HG03442 (cell line): Measurements from ENCODE around the gene ADCY1.

ENCODE experiments used
- ATAC-seq: cut with Tn5 transposase; IDR thresholded peaks from one replicate; pipeline ENCODE4 v1.9.1; 2021; ENCODE audit warnings: mild to moderate bottlenecking, moderate library complexity; ENCODE audit not compliant: unreplicated experiment

The ADCY1 gene

DNA sequence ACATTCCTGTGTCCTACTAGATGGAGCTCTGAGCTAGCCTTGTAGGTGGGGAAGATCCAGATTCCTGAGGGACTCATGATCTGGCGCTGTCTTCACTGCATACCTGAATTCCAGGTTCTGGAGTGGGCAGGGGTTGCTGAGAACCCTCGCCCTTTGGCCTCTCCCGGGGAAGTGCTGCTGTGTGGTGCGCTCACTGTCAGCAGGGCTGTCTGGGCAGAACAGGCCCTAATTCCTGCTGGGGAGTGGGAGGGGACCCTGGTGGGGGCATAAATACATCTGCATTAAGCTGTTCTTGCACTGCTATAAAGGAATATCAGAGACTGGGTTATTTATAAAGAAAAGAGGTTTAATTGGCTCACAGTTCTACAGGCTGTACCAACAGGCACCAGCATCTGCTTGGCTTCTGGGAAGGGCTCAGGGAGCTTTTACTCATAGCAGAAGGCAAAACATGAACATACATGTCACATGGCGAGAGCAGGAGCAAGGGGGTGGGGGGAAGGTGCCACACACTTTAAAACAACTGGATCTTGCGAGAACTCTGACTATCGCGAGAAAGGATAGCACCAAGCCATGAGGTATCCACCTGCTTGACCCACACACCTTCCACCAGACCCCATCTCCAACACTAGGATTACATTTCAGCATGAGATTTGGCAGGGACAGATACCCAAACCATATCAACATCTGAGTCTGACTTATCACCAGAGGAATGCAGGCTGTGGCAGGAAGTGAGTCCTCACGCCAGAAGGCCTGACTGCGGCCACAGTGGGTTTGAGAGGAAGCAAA, 115.0 kb downstream of the ADCY1 start:
- ATAC-seq: no peak

DNA sequence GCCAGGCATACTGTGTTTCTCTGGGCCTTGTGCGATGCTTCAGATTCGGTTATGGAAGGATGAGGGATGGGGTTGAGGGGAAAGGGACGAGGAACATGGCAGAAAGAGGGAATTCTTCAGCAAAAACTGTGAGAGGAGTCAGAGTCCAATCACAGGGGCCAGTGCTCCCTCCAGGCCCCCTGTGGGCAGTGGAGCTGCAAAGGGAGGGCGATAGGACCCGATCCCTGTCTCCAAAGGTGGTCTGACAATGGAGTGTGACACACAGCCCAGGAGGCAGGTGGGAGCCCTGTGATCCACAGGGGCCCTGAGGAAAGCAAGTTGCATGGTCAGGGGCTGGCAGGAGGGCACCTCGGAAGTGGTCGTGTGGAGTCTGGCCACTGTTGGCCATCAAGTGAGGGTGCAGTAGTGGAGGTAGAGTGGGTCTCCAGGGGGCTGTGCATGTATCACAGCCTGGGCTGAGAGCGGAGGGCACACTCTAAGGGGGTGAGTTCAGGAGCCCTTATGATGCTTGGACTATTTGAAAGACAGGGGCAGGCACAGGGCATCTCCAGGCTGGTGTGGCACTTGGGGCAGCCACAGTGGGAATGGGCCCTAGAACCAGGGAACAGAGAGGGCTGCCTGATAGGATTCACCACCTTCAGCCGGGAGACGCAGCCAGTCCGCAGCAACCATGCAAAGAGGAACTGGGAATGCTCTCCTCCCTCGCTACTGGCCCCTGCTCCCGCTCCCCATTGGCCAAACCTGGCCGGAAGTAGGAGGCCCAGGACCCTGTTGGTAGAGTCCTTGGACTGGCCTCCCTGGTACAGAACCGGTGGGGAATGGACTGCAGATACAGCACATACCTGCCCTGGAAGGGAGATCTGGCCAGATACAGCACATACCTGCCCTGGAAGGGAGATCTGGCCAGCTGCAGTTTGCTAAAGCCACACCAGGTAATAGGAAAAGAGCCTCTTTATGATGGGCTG, 115.9 kb downstream of the ADCY1 start:
- ATAC-seq: no peak

DNA sequence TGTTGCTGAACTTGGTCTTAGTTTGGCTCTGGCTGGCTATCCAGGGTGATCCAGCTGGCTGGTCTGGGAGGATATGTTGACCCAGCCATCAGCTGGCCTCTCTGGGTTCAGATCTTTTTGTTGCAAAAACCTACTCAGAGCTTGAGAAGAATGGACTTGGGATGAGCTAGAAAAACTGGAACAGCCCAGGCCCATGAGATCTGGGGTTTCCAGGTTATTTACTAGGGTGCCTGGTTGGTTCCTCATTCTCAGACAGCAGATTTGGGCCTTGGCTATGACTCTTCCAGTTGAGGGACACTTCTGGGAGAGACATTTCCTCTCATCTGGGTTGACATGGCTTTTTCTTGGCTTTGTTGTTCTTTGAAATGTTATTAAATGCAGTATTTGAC, 116.6 kb downstream of the ADCY1 start:
- ATAC-seq: no peak

DNA sequence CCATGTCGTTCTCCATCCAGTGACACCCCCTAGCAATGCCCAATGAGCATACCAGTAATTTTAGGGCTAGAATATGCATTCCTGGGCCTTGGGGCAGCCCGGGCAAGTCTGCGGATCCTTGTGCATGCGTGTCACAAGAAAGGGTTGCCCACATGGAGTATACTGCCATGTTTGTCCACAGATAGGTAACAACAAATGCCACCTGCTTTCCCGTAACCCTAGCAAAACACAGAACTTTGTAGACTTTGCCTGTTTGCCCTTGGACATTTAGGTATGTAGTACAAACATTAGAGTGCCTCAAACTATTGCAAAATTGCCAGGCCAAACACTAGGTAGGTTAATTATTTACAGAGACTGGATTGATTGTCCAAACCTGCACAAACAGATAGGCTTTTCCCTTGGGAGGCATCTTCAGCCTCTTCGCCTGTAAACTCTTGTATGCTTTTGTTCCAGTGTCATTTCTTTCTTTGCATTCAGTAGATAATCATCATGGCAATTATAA, 117.0 kb downstream of the ADCY1 start:
- ATAC-seq: no peak

DNA sequence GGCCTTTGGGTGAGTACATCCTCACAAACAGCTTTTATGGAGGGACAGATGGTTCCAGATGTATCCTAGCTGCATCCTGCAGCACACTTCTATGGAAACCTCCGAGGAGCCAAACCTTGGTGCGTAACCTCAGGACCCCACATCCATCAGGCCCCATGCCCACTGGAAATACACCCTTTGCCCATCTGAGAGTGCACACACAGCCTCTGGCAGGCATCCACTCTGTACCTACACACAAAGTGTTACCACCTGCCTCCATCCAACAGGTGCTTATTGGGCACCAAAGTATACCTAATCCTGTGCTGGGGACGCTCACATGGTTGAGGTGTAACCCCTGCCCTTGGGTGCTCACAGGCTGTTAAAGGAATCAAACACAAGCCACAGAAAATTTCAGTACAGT, 117.9 kb downstream of the ADCY1 start:
- no peak for ATAC-seq

DNA sequence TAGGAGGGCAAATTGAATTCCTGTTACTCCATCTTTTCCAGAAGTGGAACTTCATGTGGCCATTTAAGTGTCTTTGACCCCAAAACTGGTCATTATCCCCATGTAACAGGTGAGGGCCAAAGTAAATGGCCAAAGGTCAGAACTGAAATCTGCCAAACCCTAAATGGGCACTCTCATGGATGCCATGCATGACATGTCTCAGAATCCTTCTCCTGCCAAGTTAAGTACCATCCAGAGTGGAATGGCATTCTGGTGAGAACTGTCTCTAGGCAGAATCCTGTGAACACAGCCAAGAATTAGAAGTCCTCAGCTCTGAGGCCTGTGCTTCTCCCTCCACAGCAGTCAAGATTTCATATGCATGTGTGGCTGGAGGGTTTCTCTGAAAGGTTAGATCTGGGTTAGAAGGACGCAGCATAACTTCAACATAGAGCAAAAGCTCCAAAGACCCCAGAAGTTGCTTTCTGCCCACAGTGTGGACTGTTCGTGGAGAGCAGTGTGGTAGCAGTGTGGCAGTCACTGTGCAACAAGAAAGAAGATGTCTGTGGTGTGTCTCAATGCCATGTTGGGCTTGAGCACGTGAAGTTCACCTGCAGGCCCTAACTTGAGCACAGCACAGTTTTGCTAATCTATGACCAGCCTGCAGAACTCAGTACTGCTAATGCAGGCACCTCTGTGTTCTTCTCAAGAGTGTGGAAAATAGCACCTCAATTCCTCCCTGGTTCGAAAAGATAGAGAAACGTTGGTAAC, 121.3 kb downstream of the ADCY1 start:
- no peak for ATAC-seq

DNA sequence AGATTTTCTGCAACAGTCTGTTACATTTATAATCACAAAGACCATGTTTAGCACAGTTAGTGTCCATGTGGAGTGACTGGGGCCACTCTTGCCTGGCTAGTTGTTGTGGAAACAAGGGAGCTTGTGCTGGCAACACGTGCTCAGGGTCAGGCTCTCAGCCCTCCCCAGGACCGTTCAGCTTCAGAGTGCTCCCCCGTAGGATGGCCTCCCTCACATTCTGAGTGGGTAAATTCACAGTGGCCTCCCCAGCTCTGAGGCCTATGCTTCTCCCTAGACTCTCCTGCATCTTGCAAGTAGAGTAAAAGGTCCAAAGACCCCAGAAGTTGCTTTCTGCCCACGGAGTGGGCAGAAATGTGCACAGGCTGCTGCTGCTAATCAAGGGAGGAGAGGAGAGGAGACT, 122.3 kb downstream of the ADCY1 start:
- no peak for ATAC-seq

DNA sequence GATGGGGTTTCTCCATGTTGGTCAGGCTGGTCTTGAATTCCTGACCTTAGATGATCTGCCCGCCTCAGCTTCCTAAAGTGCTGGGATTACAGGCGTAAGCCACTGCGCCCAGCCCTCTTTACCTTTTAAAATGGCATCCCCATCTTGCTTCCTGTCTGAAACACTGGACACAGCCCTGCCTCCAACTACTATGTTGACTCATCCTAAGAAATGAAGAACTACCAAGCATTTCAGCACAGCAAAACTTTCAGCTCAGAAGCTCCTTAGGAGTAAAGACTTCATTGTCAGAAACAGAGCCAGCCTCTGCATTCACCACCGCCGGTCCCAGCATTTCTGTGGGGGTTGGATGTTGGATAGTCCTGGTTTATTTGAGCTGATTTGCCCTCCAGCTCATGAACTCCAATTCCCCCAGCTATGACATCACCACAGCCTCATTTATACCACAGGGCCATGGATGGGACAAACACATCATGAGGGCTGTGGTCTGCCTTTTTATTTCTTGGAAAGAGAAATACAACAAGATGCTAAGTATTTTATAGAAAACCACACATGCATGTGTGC, 123.5 kb downstream of the ADCY1 start:
- no peak for ATAC-seq

DNA sequence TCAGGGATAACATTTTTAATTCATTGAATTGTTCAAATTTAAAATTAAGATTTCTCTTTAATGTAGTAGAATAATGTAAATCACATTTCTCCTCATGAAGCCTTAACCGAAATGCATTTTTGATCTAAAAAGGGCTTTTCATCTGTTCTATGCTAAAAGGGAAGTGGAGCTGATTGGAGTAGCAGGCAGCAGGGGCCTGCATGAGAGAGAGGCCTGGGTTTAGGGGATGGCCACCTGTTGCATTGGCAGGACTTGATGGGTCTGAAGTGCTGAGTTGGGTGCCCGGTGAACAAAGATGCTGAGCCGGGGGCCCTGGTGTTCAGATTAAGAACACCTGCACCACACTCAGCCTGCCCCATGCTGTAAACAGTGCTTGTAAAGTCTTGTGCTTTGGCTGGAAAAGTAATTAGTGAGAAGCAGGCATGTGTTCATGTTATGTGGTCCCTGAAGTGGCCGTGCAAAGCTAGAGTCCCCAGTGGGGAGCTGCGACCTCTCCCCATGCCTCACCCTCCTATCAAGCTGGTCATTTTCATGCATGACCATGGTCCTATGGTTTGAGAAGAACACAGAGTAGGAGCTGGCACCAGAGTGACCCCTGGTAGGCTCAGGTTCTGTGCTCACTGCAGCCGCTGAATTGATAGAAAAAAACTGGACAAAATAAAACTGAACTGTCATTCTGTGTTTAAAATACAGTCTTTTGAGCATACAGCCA, 124.3 kb downstream of the ADCY1 start:
- no peak for ATAC-seq

DNA sequence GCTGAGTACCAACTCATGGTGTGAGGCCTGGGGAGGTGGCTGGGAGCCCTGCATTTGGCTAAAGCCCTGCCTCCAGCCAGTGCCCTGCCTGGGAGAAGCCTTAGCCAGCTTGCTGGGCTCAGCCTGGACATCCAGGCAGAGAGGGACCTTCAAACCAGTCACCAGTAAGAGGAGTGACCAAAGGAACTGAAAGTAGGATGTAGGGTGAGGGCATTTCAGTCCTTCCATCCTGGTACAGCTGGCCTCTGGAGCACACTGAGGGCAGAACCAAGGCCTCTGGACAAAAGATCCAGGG, 124.8 kb downstream of the ADCY1 start:
- ATAC-seq: no peak

DNA sequence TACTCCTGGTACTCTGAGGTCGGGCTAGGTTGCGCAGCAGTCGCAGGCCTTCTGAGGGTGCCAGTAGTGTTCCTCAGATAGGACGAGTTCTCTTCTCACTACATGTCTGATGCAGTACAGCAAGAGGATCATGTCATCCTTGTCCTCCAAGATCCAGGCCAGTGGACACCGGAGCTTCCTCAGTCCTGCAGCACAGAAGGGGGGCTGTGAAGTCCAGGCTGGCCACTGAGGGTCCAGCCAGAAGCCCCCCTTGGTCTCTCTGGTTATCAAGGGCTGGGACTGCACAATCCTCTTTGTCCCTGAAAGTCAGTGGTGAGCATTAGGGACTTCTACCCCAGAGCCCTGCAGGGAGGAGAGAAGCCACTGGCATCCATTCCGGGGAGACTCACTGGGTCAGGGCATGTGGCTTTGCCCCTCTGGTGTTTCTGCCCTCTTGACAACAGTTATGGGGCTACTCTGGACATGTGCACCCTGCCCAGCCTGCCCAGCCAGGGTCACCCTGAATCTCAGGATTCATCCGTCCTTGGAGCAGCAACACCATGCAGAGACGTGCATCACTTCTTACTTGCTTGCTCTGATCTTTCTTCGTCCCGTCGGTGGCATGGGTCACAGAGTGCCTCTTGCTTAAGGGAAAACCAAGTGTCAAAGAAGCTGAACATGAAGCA, 125.7 kb downstream of the ADCY1 start:
- no peak for ATAC-seq

DNA sequence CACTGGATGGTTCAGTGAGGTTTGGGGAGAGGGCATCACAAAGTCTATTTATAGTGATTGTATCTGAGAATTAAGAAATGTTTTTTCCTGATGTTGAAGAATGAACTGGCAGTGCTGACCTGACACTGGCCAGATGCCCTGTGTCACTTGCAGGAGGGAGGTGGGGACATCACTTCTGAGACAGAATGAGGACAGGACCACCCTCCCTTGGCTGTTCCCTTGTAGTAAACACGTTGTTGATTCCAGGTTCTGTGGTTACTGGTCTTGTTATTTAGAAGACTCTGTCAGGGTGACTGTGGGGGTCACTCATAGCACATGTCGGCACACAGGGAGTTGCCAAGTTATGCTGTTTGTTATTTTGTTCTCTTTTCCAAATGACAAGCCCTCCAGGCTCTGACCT, 126.4 kb downstream of the ADCY1 start:
- ATAC-seq: no peak

DNA sequence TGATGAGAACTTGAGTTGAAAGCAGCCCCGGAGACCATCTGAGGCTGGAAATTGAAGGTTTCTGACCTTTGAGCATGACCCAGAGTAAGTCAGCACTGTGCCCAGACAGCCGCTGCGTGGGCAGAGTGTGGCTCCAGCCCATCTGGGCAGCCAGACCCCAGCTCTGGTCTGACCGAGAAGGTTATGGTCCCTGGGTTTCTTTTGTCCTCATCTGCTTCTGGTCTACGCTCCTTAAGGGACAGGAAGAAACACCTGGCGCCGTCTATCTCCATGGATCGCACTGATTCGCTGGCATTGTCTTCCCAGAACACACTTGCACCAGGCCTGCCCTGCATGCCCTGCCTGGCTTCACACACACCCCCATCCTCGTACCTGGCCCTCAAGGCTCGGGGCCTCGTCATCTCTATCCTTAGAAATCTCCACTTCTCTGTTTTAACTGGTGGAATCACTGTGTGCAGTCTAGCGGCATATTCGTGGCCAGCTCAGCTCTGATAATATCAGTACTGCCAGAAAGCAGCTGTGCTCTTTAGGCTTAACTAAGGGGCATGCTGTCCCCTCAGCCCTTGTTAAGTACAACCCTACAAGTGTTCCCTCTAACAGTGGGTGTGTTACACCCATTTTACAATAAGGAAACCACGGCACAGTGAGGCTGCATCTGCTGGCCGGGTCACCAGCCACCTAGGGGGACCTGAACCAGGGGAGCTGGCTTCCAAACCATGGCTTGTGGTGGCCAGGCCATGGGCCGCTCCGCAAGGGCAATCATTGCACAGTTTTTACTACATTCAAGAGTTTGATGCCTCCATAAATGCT, 127.7 kb downstream of the ADCY1 start:
- ATAC-seq: no peak

DNA sequence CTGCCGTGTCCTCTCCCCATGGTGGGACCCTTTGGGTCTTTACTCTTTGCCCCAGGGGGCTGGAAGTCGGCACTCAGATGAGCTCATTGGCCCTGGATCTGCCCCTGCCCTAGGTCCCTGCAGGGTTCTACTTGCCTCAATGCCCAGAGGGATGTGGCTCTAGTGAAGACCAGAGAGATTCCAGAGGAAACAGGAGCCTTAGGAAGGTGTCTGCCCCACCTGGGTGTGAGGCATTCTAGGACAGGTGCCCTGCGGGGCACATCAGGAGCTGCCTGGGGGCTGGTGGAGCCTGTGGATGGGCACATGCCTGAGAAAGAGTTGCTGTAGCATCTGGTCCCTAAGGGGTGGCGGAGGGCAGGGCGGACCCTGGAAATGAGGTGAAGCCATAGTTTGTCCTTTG, 128.6 kb downstream of the ADCY1 start:
- no peak for ATAC-seq

DNA sequence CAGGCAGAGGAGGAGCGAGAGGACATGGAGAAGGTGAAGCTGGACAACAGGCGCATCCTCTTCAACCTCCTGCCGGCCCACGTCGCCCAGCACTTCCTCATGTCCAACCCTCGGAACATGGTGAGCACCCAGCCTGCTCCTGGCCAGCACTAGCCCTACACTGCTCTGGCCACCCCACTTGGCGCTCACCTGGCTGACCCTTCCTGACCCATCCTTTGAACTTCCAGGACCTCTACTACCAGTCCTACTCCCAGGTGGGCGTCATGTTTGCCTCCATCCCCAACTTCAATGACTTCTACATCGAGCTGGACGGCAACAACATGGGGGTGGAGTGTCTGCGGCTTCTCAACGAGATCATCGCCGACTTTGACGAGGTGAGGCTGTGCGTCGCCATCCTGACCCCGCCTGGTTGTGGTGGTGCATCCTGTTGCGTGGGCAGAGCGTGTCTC, 129.2 kb downstream of the ADCY1 start:
- ATAC-seq: no peak

DNA sequence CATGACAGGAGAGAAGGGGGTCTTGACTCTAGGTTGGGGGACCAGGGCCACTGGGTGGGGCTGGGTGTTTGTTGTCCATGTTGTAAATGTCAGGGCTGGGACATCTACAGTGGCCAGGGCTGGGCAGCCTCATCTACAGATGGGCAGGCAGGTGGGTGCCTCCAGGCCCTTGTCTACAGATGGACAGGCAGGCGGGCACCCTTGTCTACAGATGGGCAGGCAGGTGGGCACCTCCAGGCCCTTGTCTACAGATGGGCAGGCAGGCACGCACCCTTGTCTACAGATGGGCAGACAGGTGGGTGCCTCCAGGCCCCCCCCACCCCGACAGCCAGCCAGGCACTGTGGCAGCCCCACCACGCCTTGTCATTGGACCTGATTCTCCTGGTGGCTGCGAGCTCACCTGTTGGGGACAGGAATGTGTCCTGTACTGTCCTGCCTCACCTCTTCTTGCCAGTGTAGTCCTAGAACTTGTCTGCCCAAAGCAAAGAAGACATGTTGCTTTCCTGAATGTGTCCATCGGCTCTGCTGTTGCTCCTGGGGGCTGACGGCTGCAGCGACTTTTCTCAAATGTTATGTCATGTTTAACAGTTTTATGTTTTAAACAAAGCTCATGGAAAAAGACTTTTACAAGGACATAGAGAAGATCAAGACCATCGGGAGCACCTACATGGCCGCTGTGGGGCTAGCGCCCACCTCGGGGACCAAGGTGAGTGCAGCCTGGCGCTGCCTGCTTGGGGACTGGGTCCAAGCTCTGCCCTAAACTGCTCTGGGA, 129.9 kb downstream of the ADCY1 start:
- ATAC-seq: no peak

DNA sequence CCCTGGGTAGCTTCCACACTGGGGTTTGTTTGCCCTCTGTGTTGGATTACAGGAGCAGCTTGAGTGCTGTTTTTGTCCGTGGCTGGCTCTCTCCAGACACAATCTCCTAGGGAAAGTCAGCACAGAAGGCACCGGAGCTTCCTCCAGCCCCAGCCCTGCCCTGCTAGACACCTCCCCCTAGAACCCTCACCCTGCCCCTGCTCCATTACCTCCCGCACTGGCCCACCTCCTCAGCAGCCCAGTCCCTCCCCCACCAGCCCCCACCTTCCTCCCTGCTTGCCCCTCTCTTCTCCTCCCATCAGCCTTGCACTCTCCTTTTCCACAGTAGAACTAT, 130.5 kb downstream of the ADCY1 start:
- no peak for ATAC-seq
